A549 (cell line): ENCODE results near the gene IRGQ. TPM values are rescaled to one million over a fixed set of nuclear protein-coding genes. Genes with fewer than 3 reads are reported as not detected.

ENCODE experiments used
- ATAC-seq, 2 experiments: fragments of 200-7000 bp in 1 of 2; fragments of >200 bp in 1 of 2; cut with Nextera tagmentation in 1 of 2; cut with Tn5 transposase in 1 of 2; 3 replicates each; pipeline versions ENCODE4 v1.8.0 to v1.9.1; 2018 to 2020; ENCODE audit warnings: mild to moderate bottlenecking in 1 of 2, moderate library complexity in 1 of 2
- CTCF ChIA-PET: fragments of 300-600 bp; sonication (Branson Sonifier 250); formaldehyde crosslinking; extraction: SDS; loops from one replicate; lab custom pipeline; 2021; ENCODE audit warnings: antibody characterized with exemption, inconsistent platforms; lab: Yijun Ruan, JAX
- POLR2A ChIA-PET: fragments of 350-600 bp; formaldehyde crosslinking; extraction: SDS; loops from one replicate; lab custom pipeline; 2021; ENCODE audit warnings: antibody characterized with exemption, inconsistent platforms; lab: Yijun Ruan, JAX
- DNase-seq, 2 experiments: peaks; one replicate each; pipeline versions ENCODE4 v3.0.0 to v3.0.0-alpha.2; 2011 to 2016; ENCODE audit warnings: low read depth in 1 of 2, low spot score in 1 of 2
- FAIRE-seq: peaks from 2 replicates; lab custom pipeline; 2011; peaks lifted over from hg19 to GRCh38; lab: Jason Lieb, UNC
- H3K27ac ChIP-seq, 2 experiments: fragments of >200 bp; sonication (Bioruptor Twin); formaldehyde crosslinking; 3 replicates each; pipeline ENCODE4 v1.5.1; 2016 to 2017
- H3K4me1 ChIP-seq: fragments of >200 bp; sonication (Bioruptor Twin); formaldehyde crosslinking; 3 replicates; pipeline ENCODE4 v1.6.1; 2016
- H3K4me2 ChIP-seq: fragments of >200 bp; sonication (Bioruptor Twin); formaldehyde crosslinking; 3 replicates; pipeline ENCODE4 v1.6.1; 2016
- H3K4me3 ChIP-seq: fragments of >200 bp; sonication (Bioruptor Twin); formaldehyde crosslinking; 3 replicates; pipeline ENCODE4 v1.5.1; 2016
- H3K9me3 ChIP-seq: fragments of >200 bp; sonication (Bioruptor Twin); formaldehyde crosslinking; 3 replicates; pipeline ENCODE4 v1.6.1; 2016
- ATOH8 ChIP-seq: fragments of 250-450 bp; sonication (Bioruptor Pico); IDR thresholded peaks from 2 replicates; pipeline ENCODE4 v1.5.0; 2020; ENCODE audit warnings: low read depth, mild to moderate bottlenecking, moderate library complexity
- CEBPB ChIP-seq, 2 experiments: fragments of >200 bp in 1 of 2; sonication (Bioruptor Twin) in 1 of 2; formaldehyde crosslinking in 1 of 2; IDR thresholded peaks; 2 replicates each; pipeline ENCODE4 v1.6.1; 2012 to 2016
- CHD4 ChIP-seq: fragments of 200-600 bp; sonication (generic); IDR thresholded peaks from 2 replicates; pipeline ENCODE4 v1.6.1; 2016; ENCODE audit warnings: antibody characterized with exemption, mild to moderate bottlenecking, borderline replicate concordance
- ESRRA ChIP-seq: fragments of 150-350 bp; IDR thresholded peaks from 2 replicates; pipeline ENCODE4 v1.6.1; 2014; ENCODE audit warnings: mild to moderate bottlenecking, low read length, borderline replicate concordance
- FOSB ChIP-seq: fragments of 250-450 bp; sonication (Bioruptor Pico); IDR thresholded peaks from 2 replicates; pipeline ENCODE4 v1.5.0; 2020; ENCODE audit warnings: mild to moderate bottlenecking, moderate library complexity
- GATA3 ChIP-seq: IDR thresholded peaks from 2 replicates; pipeline ENCODE4 v1.6.1; 2012; ENCODE audit warnings: borderline replicate concordance
- HES2 ChIP-seq: fragments of >200 bp; sonication (Bioruptor Twin); formaldehyde crosslinking; IDR thresholded peaks from 2 replicates; pipeline ENCODE4 v1.6.1; 2016
- HOXB13 ChIP-seq: fragments of 250-450 bp; sonication (Bioruptor Pico); IDR thresholded peaks from 2 replicates; pipeline ENCODE4 v1.5.0; 2020; ENCODE audit warnings: low read depth, mild to moderate bottlenecking, moderate library complexity
- HOXB5 ChIP-seq: fragments of 250-450 bp; sonication (Bioruptor Pico); IDR thresholded peaks from 2 replicates; pipeline ENCODE4 v1.5.0; 2020; ENCODE audit warnings: mild to moderate bottlenecking, moderate library complexity
- JUN ChIP-seq, 2 experiments: fragments of >200 bp; sonication (Bioruptor Twin); formaldehyde crosslinking; IDR thresholded peaks; 2 replicates in 1 of 2; 3 replicates in 1 of 2; pipeline ENCODE4 v1.6.1; 2016 to 2017
- KDM5A ChIP-seq: fragments of 200-600 bp; sonication (generic); IDR thresholded peaks from 2 replicates; pipeline ENCODE4 v1.6.1; 2016; ENCODE audit warnings: antibody characterized with exemption, mild to moderate bottlenecking
- MAZ ChIP-seq: fragments of 150-350 bp; IDR thresholded peaks from 2 replicates; pipeline ENCODE4 v1.6.1; 2014; ENCODE audit warnings: antibody characterized with exemption, low read depth, low read length, borderline replicate concordance
- NFE2L2 ChIP-seq: fragments of 150-350 bp; conservative IDR thresholded peaks from 2 replicates; pipeline ENCODE4 v1.6.1; 2014; ENCODE audit warnings: low read length
- NR3C1 ChIP-seq: fragments of >200 bp; sonication (Bioruptor Twin); formaldehyde crosslinking; IDR thresholded peaks from 3 replicates; pipeline ENCODE4 v1.6.1; 2017
- PHF8 ChIP-seq: fragments of 200-600 bp; sonication (generic); IDR thresholded peaks from 2 replicates; pipeline ENCODE4 v1.6.1; 2016; ENCODE audit warnings: low read depth, mild to moderate bottlenecking, antibody characterized with exemption, moderate library complexity, borderline replicate concordance
- RNF2 ChIP-seq: fragments of 200-600 bp; sonication (generic); IDR thresholded peaks from 2 replicates; pipeline ENCODE4 v1.6.1; 2016; ENCODE audit warnings: low read depth, mild to moderate bottlenecking, antibody characterized with exemption, moderate library complexity, borderline replicate concordance
- USF2 ChIP-seq: fragments of 450-650 bp; IDR thresholded peaks from 2 replicates; pipeline ENCODE4 v1.6.1; 2014; ENCODE audit warnings: antibody characterized with exemption
- WGBS: methylation state at CpG from one replicate; pipeline ENCODE4 v1.1.6; 2017; ENCODE audit errors: missing lambda C conversion rate; 5-methylcytosine and 5-hydroxymethylcytosine counted together
- polyA plus RNA-seq, 4 experiments: library from polyadenylated mRNA; depleted of rRNA in 3 of 4; stranded (reverse); fragments of >200 nt; fragmentation: RNase III in 1 of 4; extraction: RNeasy Plus Mini Kit Qiagen cat#74134 plus additional on column Dnase treatment in 1 of 4; gene quantifications; 2 replicates in 3 of 4; 3 replicates in 1 of 4; pipeline ENCODE4 v1.2.3, GENCODE V29; 2011 to 2017
- TF ChIP-seq, protein P1 (sequence below): IDR thresholded peaks from 2 replicates; pipeline ENCODE4 v1.6.1; 2012
- TF ChIP-seq, protein P2 (sequence below): fragments of 250-450 bp; sonication (Bioruptor Pico); IDR thresholded peaks from 2 replicates; pipeline ENCODE4 v1.5.0; 2021; ENCODE audit warnings: mild to moderate bottlenecking, moderate library complexity, borderline replicate concordance
- TF ChIP-seq, protein P3 (sequence below): fragments of >200 bp; sonication (Bioruptor Twin); formaldehyde crosslinking; IDR thresholded peaks from 3 replicates; pipeline ENCODE4 v1.5.1; 2016

IRGQ gene
- polyA plus RNA-seq, 2 of the 4 experiments (the other 2 are of a cell fraction), result 6.5 to 10.0 TPM

- ATAC-seq, result peak; percentile 27 to 53; a peak in 3 of 6 replicates
- FAIRE-seq, result no peak
- Histone ChIP-seq H3K4me3 (no peak overlapping the region), H3K4me2 (no peak overlapping the region)
- WGBS, result 37% methylated on average over 3 of the region's 3 CpGs
- TF ChIP-seq, protein P1, sequence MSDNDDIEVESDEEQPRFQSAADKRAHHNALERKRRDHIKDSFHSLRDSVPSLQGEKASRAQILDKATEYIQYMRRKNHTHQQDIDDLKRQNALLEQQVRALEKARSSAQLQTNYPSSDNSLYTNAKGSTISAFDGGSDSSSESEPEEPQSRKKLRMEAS, result no peak
- no peak for TF ChIP-seq FOSB
- no peak for TF ChIP-seq KDM5A
- TF ChIP-seq, all 56 proteins: peak for 0
- DNase-seq, result peak in 1 of 2 experiments; percentile 20
- peaks cover 6% of the 10 kb centered on the region; the same call in 2 of the 3 replicates for H3K4me1 ChIP-seq
- CTCF ChIA-PET, result interaction anchor here (0.9 to 2.4 kb wide), 3 partner anchors 11 to 157 kb away, joined by 3 to 7 read pairs (median 4); no protein-coding TSS in a partner anchor
- no peak overlapping the region for H3K27ac ChIP-seq
- H3K9me3 ChIP-seq, result no peaks in the 10 kb centered on the region
- POLR2A ChIA-PET, result no interaction called here
Measured at GRCh38 chr19:43610493-43610892, 14.6 kb upstream of the IRGQ start.

GRCh38 chr19:43609872-43610271 is 13.9 kb upstream of the IRGQ start:
- Histone ChIP-seq H3K4me1 (peaks cover 6% of the 10 kb centered on the region; the same call in 2 of the 3 replicates), H3K4me2 (no peak overlapping the region), H3K9me3 (no peaks in the 10 kb centered on the region), H3K4me3 (no peak overlapping the region), H3K27ac (no peak overlapping the region)
- ChIA-PET CTCF (interaction anchor here (0.8 to 2.4 kb wide), 4 partner anchors 10 to 158 kb away, joined by 3 to 7 read pairs (median 4); no protein-coding TSS in a partner anchor), POLR2A (no interaction called here)
- WGBS, result 81% methylated on average over 7 of the region's 7 CpGs
- no peak for FAIRE-seq
- no peak for ATAC-seq
- no peak for DNase-seq
- TF ChIP-seq HOXB13 (CRISPR knock-in tag) (no peak), RNF2 (no peak), ESRRA (no peak), CEBPB (IDR thresholded peaks at IDR 0.05) (no peak), HOXB5 (no peak), GATA3 (no peak)
- TF ChIP-seq, protein P2, sequence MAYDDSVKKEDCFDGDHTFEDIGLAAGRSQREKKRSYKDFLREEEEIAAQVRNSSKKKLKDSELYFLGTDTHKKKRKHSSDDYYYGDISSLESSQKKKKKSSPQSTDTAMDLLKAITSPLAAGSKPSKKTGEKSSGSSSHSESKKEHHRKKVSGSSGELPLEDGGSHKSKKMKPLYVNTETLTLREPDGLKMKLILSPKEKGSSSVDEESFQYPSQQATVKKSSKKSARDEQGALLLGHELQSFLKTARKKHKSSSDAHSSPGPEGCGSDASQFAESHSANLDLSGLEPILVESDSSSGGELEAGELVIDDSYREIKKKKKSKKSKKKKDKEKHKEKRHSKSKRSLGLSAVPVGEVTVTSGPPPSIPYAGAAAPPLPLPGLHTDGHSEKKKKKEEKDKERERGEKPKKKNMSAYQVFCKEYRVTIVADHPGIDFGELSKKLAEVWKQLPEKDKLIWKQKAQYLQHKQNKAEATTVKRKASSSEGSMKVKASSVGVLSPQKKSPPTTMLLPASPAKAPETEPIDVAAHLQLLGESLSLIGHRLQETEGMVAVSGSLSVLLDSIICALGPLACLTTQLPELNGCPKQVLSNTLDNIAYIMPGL (CRISPR knock-in tag), result no peak

DNA sequence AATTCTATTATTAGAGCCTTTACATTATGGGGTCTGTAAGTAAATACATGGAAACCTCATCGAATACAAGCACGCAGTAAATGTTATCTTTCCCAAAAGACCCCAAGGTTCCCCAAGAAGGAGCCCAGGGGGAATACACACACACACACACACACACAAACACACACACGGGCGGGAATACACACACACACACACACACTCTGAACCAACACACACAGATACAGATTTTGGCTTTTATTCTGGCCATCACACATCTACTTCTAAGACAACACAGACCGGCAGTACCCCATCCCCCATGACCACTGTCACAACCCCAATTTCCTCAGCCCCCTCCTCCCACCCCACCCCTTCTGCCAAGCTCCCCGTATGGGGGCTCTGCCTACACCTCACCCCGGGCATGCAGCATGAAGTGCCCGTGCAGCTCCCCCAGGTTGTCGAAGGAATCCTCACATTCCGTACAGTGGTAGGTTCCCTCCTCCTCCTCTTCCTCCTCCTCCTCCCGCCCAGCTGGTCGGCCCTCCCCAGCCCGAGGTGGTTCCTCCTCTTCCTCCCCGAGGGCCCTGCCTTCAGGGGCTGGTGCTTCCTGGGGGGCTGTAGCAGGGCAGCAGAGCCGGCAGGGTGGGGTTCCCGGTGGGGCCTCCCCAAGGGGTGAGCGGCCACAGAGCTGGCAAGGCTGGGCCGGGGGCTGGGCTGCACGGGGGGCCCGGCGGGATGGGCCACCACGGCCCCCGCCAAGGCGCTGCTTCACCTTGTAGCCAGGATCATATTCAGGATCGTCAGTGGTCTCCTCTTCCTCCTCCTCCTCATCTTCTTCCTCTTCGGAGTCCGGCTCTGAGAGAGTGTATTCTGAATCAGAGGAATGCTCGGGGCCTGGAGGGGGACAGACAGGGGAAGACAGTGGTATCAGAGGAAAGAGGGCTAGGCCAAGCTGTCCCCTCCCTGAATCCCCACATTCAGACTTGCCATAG is 11.6 kb upstream of the IRGQ start:
- ChIA-PET CTCF (interaction anchor here (0.8 to 3.7 kb wide), 5 partner anchors 8 to 138 kb away, joined by 3 to 15 read pairs (median 6); partner anchors contain the start of genes IRGQ, PLAUR and ZNF576), POLR2A (interaction anchor here (0.8 kb wide), 1 partner anchor 32 kb away, joined by 3 read pairs; the partner anchor contains the start of genes PINLYP and XRCC1)
- no peaks in the 10 kb centered on the region for H3K9me3 ChIP-seq
- 94% methylated on average over 22 of the region's 28 CpGs for WGBS
- H3K4me2 ChIP-seq, result no peak overlapping the region
- FAIRE-seq (no peak), DNase-seq (no peak), ATAC-seq (no peak; a peak in 1 of 6 replicates)
- H3K27ac ChIP-seq, result no peak overlapping the region
- TF ChIP-seq, protein P1, result no peak
- no peak for TF ChIP-seq KDM5A
- no peak for TF ChIP-seq FOSB
- no peak for TF ChIP-seq ATOH8 (CRISPR knock-in tag)
- no peak for TF ChIP-seq ESRRA
- no peak for TF ChIP-seq HES2
- TF ChIP-seq CHD4, result no peak
- TF ChIP-seq HOXB13 (CRISPR knock-in tag), result no peak
- TF ChIP-seq MAZ, result no peak
- no peak for TF ChIP-seq NFE2L2
- TF ChIP-seq, protein P3, sequence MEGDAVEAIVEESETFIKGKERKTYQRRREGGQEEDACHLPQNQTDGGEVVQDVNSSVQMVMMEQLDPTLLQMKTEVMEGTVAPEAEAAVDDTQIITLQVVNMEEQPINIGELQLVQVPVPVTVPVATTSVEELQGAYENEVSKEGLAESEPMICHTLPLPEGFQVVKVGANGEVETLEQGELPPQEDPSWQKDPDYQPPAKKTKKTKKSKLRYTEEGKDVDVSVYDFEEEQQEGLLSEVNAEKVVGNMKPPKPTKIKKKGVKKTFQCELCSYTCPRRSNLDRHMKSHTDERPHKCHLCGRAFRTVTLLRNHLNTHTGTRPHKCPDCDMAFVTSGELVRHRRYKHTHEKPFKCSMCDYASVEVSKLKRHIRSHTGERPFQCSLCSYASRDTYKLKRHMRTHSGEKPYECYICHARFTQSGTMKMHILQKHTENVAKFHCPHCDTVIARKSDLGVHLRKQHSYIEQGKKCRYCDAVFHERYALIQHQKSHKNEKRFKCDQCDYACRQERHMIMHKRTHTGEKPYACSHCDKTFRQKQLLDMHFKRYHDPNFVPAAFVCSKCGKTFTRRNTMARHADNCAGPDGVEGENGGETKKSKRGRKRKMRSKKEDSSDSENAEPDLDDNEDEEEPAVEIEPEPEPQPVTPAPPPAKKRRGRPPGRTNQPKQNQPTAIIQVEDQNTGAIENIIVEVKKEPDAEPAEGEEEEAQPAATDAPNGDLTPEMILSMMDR, result no peak
- TF ChIP-seq JUN (IDR thresholded peaks at IDR 0.05), result no peak
- no peak for TF ChIP-seq NR3C1
- no peak for TF ChIP-seq PHF8
- TF ChIP-seq RNF2, result no peak
- TF ChIP-seq USF2, result no peak
- no peak overlapping the region for H3K4me3 ChIP-seq
- peaks cover 6% of the 10 kb centered on the region; the same call in 2 of the 3 replicates for H3K4me1 ChIP-seq
